ENCODE data around the gene CTDNEP1. TPM values are rescaled to one million over a fixed set of nuclear protein-coding genes. Genes with fewer than 3 reads are reported as not detected.

The CTDNEP1 gene
- polyA plus RNA-seq, 1 of the 3 experiments (the other 2 are of a cell fraction): 111 TPM

- peak overlapping the region; percentile 54; the same call in 1 of the 2 replicates for H3K9ac ChIP-seq
- peak overlapping the region; percentile 71 for H3K4me2 ChIP-seq
- TF ChIP-seq TEAD4 (IDR thresholded peaks at IDR 0.05; ENCODE audit: borderline replicate concordance, insufficient read depth): no peak
- no peak for TF ChIP-seq FOXM1 (IDR thresholded peaks at IDR 0.05; ENCODE audit: low read depth)
- H3K4me1 ChIP-seq (ENCODE audit: control insufficient read depth in 1 of 2, insufficient read depth in 2 of 2, low read depth in 1 of 2, low read length in 1 of 2): peaks cover 20 to 65% of the 10 kb centered on the region in 2 experiments; a peak in 3 of 4 replicates
- no peak overlapping the region for H2AFZ ChIP-seq (ENCODE audit: low read depth)
- DNase-seq: no peak
- no peaks in the 10 kb centered on the region for H3K9me3 ChIP-seq
- peaks cover 55% of the 10 kb centered on the region for H3F3A ChIP-seq (replicated peaks; ENCODE audit: insufficient read depth)
- H3K27ac ChIP-seq (ENCODE audit: low read depth in 2 of 2, low read length in 1 of 2): peak overlapping the region; percentile 55 to 64; a peak in 2 of 4 replicates
- H3K36me3 ChIP-seq (replicated peaks in 1 of 2; ENCODE audit: control insufficient read depth in 1 of 2, insufficient read depth in 2 of 2, low read length in 1 of 2): peaks cover 12 to 17% of the 10 kb centered on the region in 2 experiments
- CTCF ChIA-PET: interaction anchor here (0.6 to 4.3 kb wide), 3 partner anchors 20 to 105 kb away, joined by 3 to 26 read pairs (median 3); partner anchors contain the start of gene PHF23
- H3K27me3 ChIP-seq (ENCODE audit: insufficient read depth): no peaks in the 10 kb centered on the region
- 89% methylated on average over 5 of the region's 6 CpGs for WGBS (ENCODE audit: low lambda C conversion rate)
- H3K9me2 ChIP-seq: no peaks in the 10 kb centered on the region
- H3K79me2 ChIP-seq (ENCODE audit: insufficient read depth): peaks cover 50% of the 10 kb centered on the region
- POLR2A ChIA-PET: no interaction called here
- H4K20me1 ChIP-seq (ENCODE audit: insufficient read depth): peaks cover 11% of the 10 kb centered on the region
- H3K4me3 ChIP-seq (ENCODE audit: low read depth in 2 of 2, low read length in 1 of 2): peak overlapping the region; percentile 57 to 61; a peak in 2 of 4 replicates
These were observed 33.4 kb downstream of the CTDNEP1 start for GRCh38 chr17:7218166-7218565.

DNA sequence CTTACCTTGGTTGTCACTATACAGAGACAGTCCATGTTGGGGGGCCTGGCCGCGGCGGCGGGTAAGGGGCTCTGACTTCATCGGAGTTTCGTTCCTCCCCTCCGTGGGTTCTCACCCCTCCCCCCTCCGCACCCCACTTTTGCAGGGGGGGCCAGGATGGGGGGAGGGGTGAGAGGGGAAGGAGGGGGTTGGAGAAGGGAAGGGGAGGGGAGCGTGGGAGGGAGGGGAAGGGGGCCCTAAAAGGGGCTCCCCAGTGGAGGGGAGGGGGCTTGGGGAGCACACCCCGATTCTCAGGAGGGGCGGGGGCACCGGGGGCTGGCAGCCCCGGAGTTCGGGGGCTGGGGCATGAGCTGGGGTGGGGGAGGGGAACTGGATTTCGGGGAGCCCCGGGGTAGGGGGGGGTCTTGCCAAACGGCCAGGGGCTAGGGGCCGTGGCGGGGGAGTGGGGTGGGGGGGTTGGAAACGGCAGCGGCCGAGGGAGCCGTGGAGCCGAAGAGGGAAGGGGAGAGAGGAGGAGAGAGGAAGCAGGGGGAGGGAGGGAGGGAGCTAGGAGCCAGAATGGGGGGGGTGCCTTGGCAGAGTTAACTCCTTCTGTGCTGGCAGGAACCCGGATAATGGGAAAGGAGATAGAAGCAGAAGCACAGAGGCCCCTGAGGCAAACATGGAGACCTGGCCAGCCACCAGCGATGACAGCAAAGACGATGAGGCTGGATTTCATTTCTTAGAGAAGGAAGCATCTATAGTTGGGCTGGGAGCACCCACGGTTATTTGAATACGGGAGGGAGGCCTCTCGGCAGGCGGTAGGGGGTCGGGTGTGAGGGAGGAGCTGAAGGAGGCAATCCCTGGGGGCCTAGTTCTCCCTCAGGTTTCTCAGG, 34.2 kb downstream of the CTDNEP1 start:
- Histone ChIP-seq H4K20me1 (ENCODE audit: insufficient read depth) (peaks cover 14% of the 10 kb centered on the region), H3K4me1 (ENCODE audit: control insufficient read depth in 1 of 2, insufficient read depth in 2 of 2, low read depth in 1 of 2, low read length in 1 of 2) (peaks cover 23 to 64% of the 10 kb centered on the region in 2 experiments; a peak in 3 of 4 replicates), H3K4me2 (peak overlapping the region; percentile 97), H3K9ac (peak overlapping the region; percentile 88), H3K27me3 (ENCODE audit: insufficient read depth) (no peaks in the 10 kb centered on the region), H3K9me3 (no peaks in the 10 kb centered on the region), H3F3A (replicated peaks; ENCODE audit: insufficient read depth) (peaks cover 55% of the 10 kb centered on the region), H3K36me3 (replicated peaks in 1 of 2; ENCODE audit: control insufficient read depth in 1 of 2, insufficient read depth in 2 of 2, low read length in 1 of 2) (peaks cover 4 to 15% of the 10 kb centered on the region in 2 experiments), H3K9me2 (no peaks in the 10 kb centered on the region), H3K79me2 (ENCODE audit: insufficient read depth) (peaks cover 57% of the 10 kb centered on the region), H3K4me3 (ENCODE audit: low read depth in 2 of 2, low read length in 1 of 2) (peak overlapping the region; percentile 61 to 74), H2AFZ (ENCODE audit: low read depth) (peak overlapping the region; percentile 80; the same call in 1 of the 2 replicates), H3K27ac (ENCODE audit: low read depth in 2 of 2, low read length in 1 of 2) (peak overlapping the region; percentile 60 to 96; a peak in 3 of 4 replicates)
- CTCF ChIA-PET: interaction anchor here (1.2 kb wide), 1 partner anchor 195 kb away, joined by 3 read pairs; no protein-coding TSS in a partner anchor
- peak; percentile 82 for DNase-seq
- TF ChIP-seq RAD21 (IDR thresholded peaks at IDR 0.05; ENCODE audit: low read length) (0 out of 2 replicates have a peak, but pooled peaks have one; percentile 1), CHD2 (IDR thresholded peaks at IDR 0.05; ENCODE audit: low read length, partially characterized antibody) (peak; percentile 12), FOXM1 (IDR thresholded peaks at IDR 0.05; ENCODE audit: low read depth) (no peak), TEAD4 (IDR thresholded peaks at IDR 0.05; ENCODE audit: borderline replicate concordance, insufficient read depth) (no peak), RXRA (IDR thresholded peaks at IDR 0.05; ENCODE audit: borderline replicate concordance, low read depth) (no peak)
- 10% methylated on average over 31 of the region's 32 CpGs for WGBS (ENCODE audit: low lambda C conversion rate)
- POLR2A ChIA-PET: no interaction called here

DNA sequence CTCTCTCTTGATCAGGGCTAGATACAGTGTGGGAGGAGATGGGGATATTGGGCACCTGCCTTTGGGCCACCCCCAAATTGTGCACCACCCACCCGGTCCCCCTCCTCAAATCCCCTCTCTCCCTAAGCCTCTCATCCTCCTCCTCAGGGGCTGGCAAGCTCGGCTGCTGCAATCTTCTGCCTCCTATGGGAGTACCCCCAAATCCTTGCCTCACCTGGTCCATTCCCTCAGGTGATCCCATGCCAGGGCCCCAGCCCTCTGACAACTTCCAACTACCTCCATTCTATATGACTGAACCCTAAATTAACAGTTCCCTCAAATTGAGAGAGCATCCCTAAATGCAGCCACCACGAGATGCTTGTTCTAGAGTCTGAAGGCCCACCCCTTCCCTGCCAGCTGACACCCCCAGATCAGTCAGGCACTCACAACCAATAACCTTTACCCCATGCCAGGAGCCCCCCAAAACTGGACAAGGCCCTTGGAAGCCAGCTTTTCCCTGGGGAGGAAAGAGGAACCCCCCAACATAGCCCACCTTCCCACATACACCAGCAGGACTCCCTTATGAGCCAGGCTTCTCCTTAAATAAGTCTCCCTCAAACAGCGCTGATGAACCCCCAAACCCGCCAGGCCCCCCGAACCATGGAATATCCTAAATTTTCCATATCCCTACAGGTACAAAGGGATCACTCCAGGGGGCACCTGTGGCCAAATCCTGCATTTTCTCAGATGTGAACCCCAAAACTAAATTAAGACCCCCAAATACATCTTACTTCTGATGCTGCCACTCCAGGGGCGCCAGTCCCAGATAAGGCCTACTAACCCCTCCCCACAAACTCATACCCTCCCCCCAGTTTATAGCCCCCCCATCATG, 35.1 kb downstream of the CTDNEP1 start:
- DNase-seq: no peak
- peaks cover 57% of the 10 kb centered on the region for H3K79me2 ChIP-seq (ENCODE audit: insufficient read depth)
- ChIA-PET POLR2A (interaction anchor here (1.0 kb wide), 1 partner anchor 22 kb away, joined by 6 read pairs; the partner anchor contains the start of gene PHF23), CTCF (interaction anchor here (1.0 to 3.7 kb wide), 4 partner anchors 12 to 194 kb away, joined by 3 to 37 read pairs (median 3); partner anchors contain the start of gene DVL2)
- peaks cover 53% of the 10 kb centered on the region for H3F3A ChIP-seq (replicated peaks; ENCODE audit: insufficient read depth)
- H3K9me2 ChIP-seq: no peaks in the 10 kb centered on the region
- peak overlapping the region; percentile 88 for H3K9ac ChIP-seq
- peak overlapping the region; percentile 97 for H3K4me2 ChIP-seq
- H3K36me3 ChIP-seq (replicated peaks in 1 of 2; ENCODE audit: control insufficient read depth in 1 of 2, insufficient read depth in 2 of 2, low read length in 1 of 2): peaks cover 0 to 8% of the 10 kb centered on the region in 2 experiments
- H4K20me1 ChIP-seq (ENCODE audit: insufficient read depth): peaks cover 18% of the 10 kb centered on the region
- H3K4me1 ChIP-seq (ENCODE audit: control insufficient read depth in 1 of 2, insufficient read depth in 2 of 2, low read depth in 1 of 2, low read length in 1 of 2): peaks cover 26 to 63% of the 10 kb centered on the region in 2 experiments; a peak in 3 of 4 replicates
- H3K9me3 ChIP-seq: no peaks in the 10 kb centered on the region
- H3K27me3 ChIP-seq (ENCODE audit: insufficient read depth): no peaks in the 10 kb centered on the region
- WGBS (ENCODE audit: low lambda C conversion rate): 9% methylated on average over 7 of the region's 7 CpGs
- H2AFZ ChIP-seq (ENCODE audit: low read depth): no peak overlapping the region
- H3K27ac ChIP-seq (ENCODE audit: low read depth in 2 of 2, low read length in 1 of 2): peak overlapping the region; percentile 60 to 96
- peak overlapping the region; percentile 61 to 74 for H3K4me3 ChIP-seq (ENCODE audit: low read depth in 2 of 2, low read length in 1 of 2)
- TF ChIP-seq MEF2A (IDR thresholded peaks at IDR 0.05; ENCODE audit: borderline replicate concordance, low read depth) (no peak), RFX5 (IDR thresholded peaks at IDR 0.05; ENCODE audit: low read length) (no peak), TAF1 (IDR thresholded peaks at IDR 0.05; ENCODE audit: borderline replicate concordance, low read depth, low read length) (no peak), SMC3 (IDR thresholded peaks at IDR 0.05; ENCODE audit: low read depth, low read length) (no peak), MXI1 (IDR thresholded peaks at IDR 0.05; ENCODE audit: low read depth, low read length) (no peak), NFIC (IDR thresholded peaks at IDR 0.05; ENCODE audit: borderline replicate concordance) (no peak)
